K562 (cell line): ENCODE data around the gene CEMIP2. TPM values are rescaled to one million over a fixed set of nuclear protein-coding genes. Genes with fewer than 3 reads are reported as not detected.

ENCODE experiments used
- ATAC-seq: fragments of 200-7000 bp; cut with Tn5 transposase; 3 replicates; pipeline ENCODE4 v1.9.1; 2020; ENCODE audit warnings: moderate library complexity
- BruUV-seq: library from RNA; stranded (reverse); fragments of 400-500 nt; replicated peaks from 2 replicates; lab custom pipeline; 2021; lab: Mats Ljungman, UMichigan
- CTCF ChIA-PET: fragments of 300-600 bp; formaldehyde crosslinking; extraction: SDS; loops from one replicate; lab custom pipeline; 2021; ENCODE audit warnings: low intra/inter-chr PET ratio; lab: Yijun Ruan, JAX
- POLR2A ChIA-PET: fragments of 300-600, 350-650 bp; sonication (Branson Sonifier 250); formaldehyde crosslinking; extraction: SDS; loops from one replicate; lab custom pipeline; 2021; ENCODE audit warnings: antibody characterized with exemption, inconsistent platforms; lab: Yijun Ruan, JAX
- DNase-seq, 4 experiments: peaks; one replicate each; pipeline versions ENCODE4 v3.0.0 to v3.0.0-alpha.2; 2011 to 2018; ENCODE audit warnings: low spot score in 3 of 4, mixed read lengths in 3 of 4; ENCODE audit errors: extremely low read depth in 1 of 4
- FAIRE-seq: peaks from 2 replicates; lab custom pipeline; 2011; peaks lifted over from hg19 to GRCh38; lab: Jason Lieb, UNC
- H2AFZ ChIP-seq: 2 replicates; pipeline ENCODE4 v1.6.0; 2011; ENCODE audit warnings: low read depth, low read length, control low read depth, inconsistent platforms
- H3K27ac ChIP-seq: fragments of 200-600 bp; 3 replicates; pipeline ENCODE4 v1.8.0; 2011; ENCODE audit warnings: low read depth, mild to moderate bottlenecking, control low read depth, inconsistent platforms, low read length, moderate library complexity, mixed read lengths; ENCODE audit errors: extremely low read depth
- H3K27me3 ChIP-seq, 2 experiments: fragments of 300-600 bp in 1 of 2; 2 replicates in 1 of 2; 3 replicates in 1 of 2; pipeline versions ENCODE4 v1.6.0 to v1.8.0; 2011; ENCODE audit warnings: inconsistent platforms in 2 of 2, low read length in 2 of 2, mild to moderate bottlenecking in 1 of 2, mixed read lengths in 1 of 2, moderate library complexity in 1 of 2; ENCODE audit not compliant: control insufficient read depth in 2 of 2, insufficient read depth in 2 of 2
- H3K36me3 ChIP-seq: fragments of 300-600 bp; 3 replicates; pipeline ENCODE4 v1.8.0; 2011; ENCODE audit warnings: mild to moderate bottlenecking, low read length, inconsistent platforms; ENCODE audit not compliant: control insufficient read depth, insufficient read depth
- H3K4me1 ChIP-seq, 2 experiments: fragments of 200-600 bp in 1 of 2; replicated peaks in 1 of 2; 2 replicates in 1 of 2; 3 replicates in 1 of 2; pipeline versions ENCODE4 v1.5.1 to v1.8.0; 2011; ENCODE audit warnings: inconsistent platforms in 2 of 2, low read length in 2 of 2, mild to moderate bottlenecking in 1 of 2, mixed read lengths in 1 of 2, moderate library complexity in 1 of 2; ENCODE audit not compliant: control insufficient read depth in 2 of 2, insufficient read depth in 2 of 2
- H3K4me2 ChIP-seq: 2 replicates; pipeline ENCODE4 v1.6.1; 2011; ENCODE audit warnings: low read length, control low read depth, inconsistent platforms, mixed read lengths; ENCODE audit not compliant: insufficient read depth
- H3K4me3 ChIP-seq: fragments of 200-600 bp; sonication (generic), shearing (Covaris generic); 2 replicates; pipeline ENCODE4 v1.5.1; 2016; ENCODE audit warnings: control low read depth, inconsistent platforms
- H3K79me2 ChIP-seq: fragments of 200-600 bp; 3 replicates; pipeline ENCODE4 v1.8.0; 2011; ENCODE audit warnings: low read length, inconsistent platforms; ENCODE audit not compliant: control insufficient read depth, insufficient read depth
- H3K9ac ChIP-seq, 2 experiments: 2 replicates each; pipeline versions ENCODE4 v1.6.0 to v1.6.1; 2011; ENCODE audit warnings: low read depth in 2 of 2, low read length in 2 of 2, control low read depth in 1 of 2, inconsistent platforms in 1 of 2, mild to moderate bottlenecking in 1 of 2, mixed read lengths in 1 of 2; ENCODE audit not compliant: insufficient read depth in 1 of 2
- H3K9me1 ChIP-seq: one replicate; pipeline ENCODE4 v1.6.0; 2011; ENCODE audit warnings: inconsistent platforms, mild to moderate bottlenecking, low read length, moderate library complexity; ENCODE audit not compliant: control insufficient read depth, insufficient read depth
- H3K9me3 ChIP-seq: replicated peaks from 2 replicates; pipeline ENCODE4 v1.5.1; 2011; ENCODE audit warnings: low read depth, low read length, inconsistent platforms; ENCODE audit not compliant: control insufficient read depth, insufficient read depth
- H4K20me1 ChIP-seq: replicated peaks from 2 replicates; pipeline ENCODE4 v1.6.1; 2011; ENCODE audit warnings: low read length, inconsistent platforms, mixed read lengths; ENCODE audit not compliant: control insufficient read depth, insufficient read depth
- CEBPG ChIP-seq, 3 experiments: fragments of 200-800 bp in 1 of 3; sonication (Bioruptor generic) in 1 of 3; sonication (generic) in 1 of 3; formaldehyde crosslinking in 1 of 3; IDR thresholded peaks in 2 of 3; conservative IDR thresholded peaks in 1 of 3; 2 replicates each; pipeline versions ENCODE4 v1.6.1 to v1.8.0; 2016 to 2022; ENCODE audit warnings: missing compliant biosample characterization in 2 of 3, missing genetic modification characterization in 2 of 3, mild to moderate bottlenecking in 1 of 3, missing genetic modification reagents in 1 of 3
- ETV1 ChIP-seq: fragments of 450-650 bp; conservative IDR thresholded peaks from 2 replicates; pipeline ENCODE4 v1.6.1; 2016; ENCODE audit warnings: missing genetic modification characterization, control low read depth, low read depth, missing compliant biosample characterization
- NR2C2 ChIP-seq, 2 experiments: fragments of 200-800 bp in 1 of 2; sonication (Bioruptor generic) in 1 of 2; sonication (generic) in 1 of 2; formaldehyde crosslinking in 1 of 2; IDR thresholded peaks; 2 replicates each; pipeline versions ENCODE4 v1.6.1 to v1.8.0; 2016 to 2022; ENCODE audit warnings: mild to moderate bottlenecking in 1 of 2, missing compliant biosample characterization in 1 of 2, missing genetic modification characterization in 1 of 2, missing genetic modification reagents in 1 of 2
- RNF2 ChIP-seq: sonication (generic); IDR thresholded peaks from 2 replicates; pipeline ENCODE4 v1.6.1; 2016
- SOX6 ChIP-seq: fragments of 450-650 bp; IDR thresholded peaks from 2 replicates; pipeline ENCODE4 v1.6.1; 2014; ENCODE audit warnings: mild to moderate bottlenecking
- SRF ChIP-seq, 2 experiments: fragments of 250-450, 450-650 bp in 1 of 2; sonication (Bioruptor Pico) in 1 of 2; sonication (generic) in 1 of 2; formaldehyde crosslinking; IDR thresholded peaks; 2 replicates each; pipeline versions ENCODE4 v1.5.0 to v1.5.1; 2020 to 2022; ENCODE audit warnings: mild to moderate bottlenecking in 1 of 2, missing genetic modification reagents in 1 of 2
- ZC3H4 ChIP-seq: sonication (generic); formaldehyde crosslinking; IDR thresholded peaks from 2 replicates; pipeline ENCODE4 v1.9.0; 2021; ENCODE audit warnings: missing genetic modification reagents, borderline replicate concordance
- ZEB2 ChIP-seq: fragments of 450-650 bp; IDR thresholded peaks from 2 replicates; pipeline ENCODE4 v1.6.1; 2016
- WGBS: fragments of 100-300 bp; shearing (Covaris generic); methylation state at CpG from one replicate; pipeline ENCODE4 v1.1.6; 2016; ENCODE audit warnings: low coverage, mixed read lengths; ENCODE audit not compliant: insufficient coverage; ENCODE audit errors: missing lambda C conversion rate; 5-methylcytosine and 5-hydroxymethylcytosine counted together
- in situ Hi-C: fragments of 300-500 bp; cut with MboI; formaldehyde crosslinking; loops from 4 replicates; pipeline ENCODE4 v1.15.0; 2018; ENCODE audit warnings: inconsistent platforms, mixed read lengths
- intact Hi-C: fragments of 100-400 bp; cut with micrococcal nuclease; formaldehyde crosslinking; loops from 2 replicates; pipeline ENCODE4 v1.14.2; 2022
- polyA plus RNA-seq, 8 experiments: library from polyadenylated mRNA; depleted of rRNA in 4 of 8; stranded (reverse) in 5 of 8; unstranded in 3 of 8; fragments of >200 nt; fragmentation: Nextera tagmentation in 2 of 8; fragmentation: Illumina TruSeq in 1 of 8; extraction: Ambion mirVana in 2 of 8; extraction: Trizol in 1 of 8; gene quantifications; 2 replicates each; pipeline versions ENCODE4 v1.2.1 to v1.2.3, GENCODE V29; 2011 to 2014; ENCODE audit warnings: inconsistent platforms in 1 of 8, missing spikeins in 1 of 8
- total RNA-seq, 7 experiments: library from RNA; depleted of rRNA in 6 of 7; stranded (reverse); fragments of >200 nt in 6 of 7; fragmentation: Illumina TruSeq in 2 of 7; extraction: Trizol in 2 of 7; gene quantifications; 2 replicates each; pipeline versions ENCODE4 v1.2.1 to v1.2.3, GENCODE V29; 2011 to 2021; ENCODE audit warnings: low replicate concordance in 1 of 7
- TF ChIP-seq, protein P1 (sequence below): fragments of 150-350 bp; conservative IDR thresholded peaks from 2 replicates; pipeline ENCODE4 v1.6.1; 2014; ENCODE audit warnings: low read length

CEMIP2 gene
- total and polyA plus RNA-seq, 9 of the 15 experiments (the other 6 are each of a cell fraction or from before 2014, with no cell fraction given), result 5.4 to 29.9 (median 14.2) TPM

DNA sequence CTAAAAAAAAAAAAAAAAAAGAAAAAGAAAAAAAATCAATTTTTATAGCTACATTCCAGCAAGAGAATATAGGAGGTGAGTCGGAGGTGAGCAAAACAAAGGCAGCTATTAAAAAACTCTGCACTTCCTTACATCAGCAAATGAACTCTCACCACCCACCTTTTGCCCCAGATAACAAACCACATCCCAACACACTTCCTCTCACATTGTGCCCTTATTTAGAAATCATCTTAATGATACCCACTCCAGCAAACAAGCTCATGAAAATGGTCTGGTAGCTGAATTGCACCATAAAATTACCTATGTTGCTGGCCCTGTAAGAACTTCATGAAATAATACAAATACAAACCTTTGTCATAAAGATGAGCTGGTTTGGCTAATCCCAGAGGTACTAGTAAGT, 82.9 kb downstream of the CEMIP2 start:
- no peaks in the 10 kb centered on the region for H3K9me1 ChIP-seq
- in situ Hi-C loops (no loop called here), intact Hi-C loops (no loop called here)
- DNase-seq (peak in 1 of 4 experiments; percentile 25), FAIRE-seq (no peak), ATAC-seq (peak; percentile 34)
- H3K9me3 ChIP-seq, result no peaks in the 10 kb centered on the region
- CTCF ChIA-PET, result no interaction called here
- TF ChIP-seq, protein P1, sequence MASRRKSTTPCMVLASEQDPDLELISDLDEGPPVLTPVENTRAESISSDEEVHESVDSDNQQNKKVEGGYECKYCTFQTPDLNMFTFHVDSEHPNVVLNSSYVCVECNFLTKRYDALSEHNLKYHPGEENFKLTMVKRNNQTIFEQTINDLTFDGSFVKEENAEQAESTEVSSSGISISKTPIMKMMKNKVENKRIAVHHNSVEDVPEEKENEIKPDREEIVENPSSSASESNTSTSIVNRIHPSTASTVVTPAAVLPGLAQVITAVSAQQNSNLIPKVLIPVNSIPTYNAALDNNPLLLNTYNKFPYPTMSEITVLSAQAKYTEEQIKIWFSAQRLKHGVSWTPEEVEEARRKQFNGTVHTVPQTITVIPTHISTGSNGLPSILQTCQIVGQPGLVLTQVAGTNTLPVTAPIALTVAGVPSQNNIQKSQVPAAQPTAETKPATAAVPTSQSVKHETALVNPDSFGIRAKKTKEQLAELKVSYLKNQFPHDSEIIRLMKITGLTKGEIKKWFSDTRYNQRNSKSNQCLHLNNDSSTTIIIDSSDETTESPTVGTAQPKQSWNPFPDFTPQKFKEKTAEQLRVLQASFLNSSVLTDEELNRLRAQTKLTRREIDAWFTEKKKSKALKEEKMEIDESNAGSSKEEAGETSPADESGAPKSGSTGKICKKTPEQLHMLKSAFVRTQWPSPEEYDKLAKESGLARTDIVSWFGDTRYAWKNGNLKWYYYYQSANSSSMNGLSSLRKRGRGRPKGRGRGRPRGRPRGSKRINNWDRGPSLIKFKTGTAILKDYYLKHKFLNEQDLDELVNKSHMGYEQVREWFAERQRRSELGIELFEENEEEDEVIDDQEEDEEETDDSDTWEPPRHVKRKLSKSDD, result no peak
- TF ChIP-seq ZC3H4 (CRISPR knock-in tag) (no peak), RNF2 (peak; percentile 15; the same call in 1 of the 2 replicates), CEBPG (CRISPR knock-in tag; IDR thresholded peaks at IDR 0.05) (no peak), CEBPG (tag; conservative IDR thresholded peaks at IDR 0.05 in 1 of 2, IDR thresholded peaks at IDR 0.05 in 1 of 2) (peak in 1 of 2 experiments; percentile 21; a peak in 1 of 4 replicates), SOX6 (peak; percentile 13; the same call in 1 of the 2 replicates), NR2C2 (CRISPR knock-in tag; IDR thresholded peaks at IDR 0.05) (no peak), NR2C2 (tag; IDR thresholded peaks at IDR 0.05) (peak; percentile 70; the same call in 1 of the 2 replicates), ETV1 (peak; percentile 61; the same call in 1 of the 2 replicates), ZEB2 (0 out of 2 replicates have a peak, but pooled peaks have one; percentile 23), SRF (CRISPR knock-in tag; IDR thresholded peaks at IDR 0.05) (peak in 1 of 2 experiments; percentile 88; a peak in 3 of 4 replicates)
- H3K27ac ChIP-seq, result no peak overlapping the region
- no peak overlapping the region for H3K4me3 ChIP-seq
- no peaks in the 10 kb centered on the region for H4K20me1 ChIP-seq
- no TSS peak for BruUV-seq
- no peak overlapping the region for H3K4me2 ChIP-seq
- POLR2A ChIA-PET, result interaction anchor here (0.7 to 1.1 kb wide), 2 partner anchors 73 to 79 kb away, joined by 3 read pairs; no protein-coding TSS in a partner anchor
- no peaks in the 10 kb centered on the region for H3K79me2 ChIP-seq
- no peaks in the 10 kb centered on the region for H3K27me3 ChIP-seq
- peaks cover 16% of the 10 kb centered on the region; the same call in 2 of the 3 replicates for H3K36me3 ChIP-seq
- 9% methylated on average over 1 of the region's 1 CpG for WGBS
- no peak overlapping the region for H2AFZ ChIP-seq
- peaks cover 0 to 13% of the 10 kb centered on the region in 2 experiments; a peak in 4 of 5 replicates for H3K4me1 ChIP-seq
- no peak overlapping the region for H3K9ac ChIP-seq
